ENCODE results near the gene COQ8A. TPM values are rescaled to one million over a fixed set of nuclear protein-coding genes. Genes with fewer than 3 reads are reported as not detected.
"Not testable (repeated sequence)": the region's sequence is repeated elsewhere in the genome, so short reads cannot be mapped to it uniquely, and the experiment has no call there.

The COQ8A gene
- total RNA-seq, 2 experiments from 2014 or later, result 25.3 to 27.2 TPM

- CTCF ChIA-PET, result no interaction called here
- no peaks in the 10 kb centered on the region for H3K36me3 Mint-ChIP-seq (ENCODE audit: low read depth)
- H3K4me1 Mint-ChIP-seq (ENCODE audit: low read depth), result no peaks in the 10 kb centered on the region
- no peaks in the 10 kb centered on the region for H3K27me3 Mint-ChIP-seq
- intact Hi-C loops (cut with micrococcal nuclease), result no loop called here
- ATAC-seq (no peak), DNase-seq (no peak)
- H3K9me3 Mint-ChIP-seq, result no peaks in the 10 kb centered on the region
- POLR2A ChIA-PET, result no interaction called here
- TF ChIP-seq, protein P1, sequence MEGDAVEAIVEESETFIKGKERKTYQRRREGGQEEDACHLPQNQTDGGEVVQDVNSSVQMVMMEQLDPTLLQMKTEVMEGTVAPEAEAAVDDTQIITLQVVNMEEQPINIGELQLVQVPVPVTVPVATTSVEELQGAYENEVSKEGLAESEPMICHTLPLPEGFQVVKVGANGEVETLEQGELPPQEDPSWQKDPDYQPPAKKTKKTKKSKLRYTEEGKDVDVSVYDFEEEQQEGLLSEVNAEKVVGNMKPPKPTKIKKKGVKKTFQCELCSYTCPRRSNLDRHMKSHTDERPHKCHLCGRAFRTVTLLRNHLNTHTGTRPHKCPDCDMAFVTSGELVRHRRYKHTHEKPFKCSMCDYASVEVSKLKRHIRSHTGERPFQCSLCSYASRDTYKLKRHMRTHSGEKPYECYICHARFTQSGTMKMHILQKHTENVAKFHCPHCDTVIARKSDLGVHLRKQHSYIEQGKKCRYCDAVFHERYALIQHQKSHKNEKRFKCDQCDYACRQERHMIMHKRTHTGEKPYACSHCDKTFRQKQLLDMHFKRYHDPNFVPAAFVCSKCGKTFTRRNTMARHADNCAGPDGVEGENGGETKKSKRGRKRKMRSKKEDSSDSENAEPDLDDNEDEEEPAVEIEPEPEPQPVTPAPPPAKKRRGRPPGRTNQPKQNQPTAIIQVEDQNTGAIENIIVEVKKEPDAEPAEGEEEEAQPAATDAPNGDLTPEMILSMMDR (IDR thresholded peaks at IDR 0.05), result no peak
- H3K4me3 Mint-ChIP-seq, result no peak overlapping the region
- H3K27ac Mint-ChIP-seq, result no peak overlapping the region
These were observed 20.1 kb upstream of the COQ8A start for GRCh38 chr1:226919995-226920394.

DNA sequence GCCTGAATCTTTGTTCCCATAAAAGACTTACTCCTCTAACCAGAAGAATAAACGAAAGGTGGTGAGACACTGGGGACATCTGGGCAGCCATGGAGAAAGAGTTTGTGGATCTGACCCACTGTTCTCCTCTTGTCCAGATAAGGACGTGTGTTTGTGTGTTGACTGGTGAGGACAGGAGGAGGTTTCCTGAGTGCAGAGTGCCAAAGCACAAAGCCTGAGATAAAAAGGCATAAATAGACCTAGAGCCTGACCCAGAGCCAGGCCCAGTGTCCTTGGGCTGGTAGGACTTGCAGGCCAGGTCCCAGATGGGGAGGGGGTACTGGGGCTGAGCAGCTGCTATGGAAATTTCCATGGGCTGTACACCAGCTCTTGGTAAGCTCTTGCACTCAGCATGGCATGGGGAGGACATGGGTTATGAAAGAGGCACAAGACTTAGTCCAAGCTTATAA lies 19.6 kb upstream of the COQ8A start:
- intact Hi-C loops (cut with micrococcal nuclease), result no loop called here
- Mint-ChIP-seq H3K4me1 (ENCODE audit: low read depth) (no peaks in the 10 kb centered on the region), H3K4me3 (no peak overlapping the region), H3K9me3 (no peaks in the 10 kb centered on the region), H3K27me3 (no peaks in the 10 kb centered on the region), H3K36me3 (ENCODE audit: low read depth) (no peaks in the 10 kb centered on the region), H3K27ac (no peak overlapping the region)
- no peak for DNase-seq
- ChIA-PET POLR2A (no interaction called here), CTCF (no interaction called here)
- TF ChIP-seq, protein P1 (IDR thresholded peaks at IDR 0.05), result no peak
- no peak for ATAC-seq

- Mint-ChIP-seq H3K9me3 (no peaks in the 10 kb centered on the region), H3K27me3 (no peaks in the 10 kb centered on the region), H3K27ac (no peak overlapping the region), H3K4me3 (no peak overlapping the region), H3K4me1 (ENCODE audit: low read depth) (no peaks in the 10 kb centered on the region), H3K36me3 (ENCODE audit: low read depth) (no peaks in the 10 kb centered on the region)
- intact Hi-C loops (cut with micrococcal nuclease), result no loop called here
- CTCF ChIA-PET, result interaction anchor here (1.7 kb wide), 1 partner anchor 9 kb away, joined by 5 read pairs; no protein-coding TSS in a partner anchor
- POLR2A ChIA-PET, result no interaction called here
- TF ChIP-seq, protein P1 (IDR thresholded peaks at IDR 0.05), result no peak
- no peak for ATAC-seq
- no peak for DNase-seq
These were observed 18.6 kb upstream of the COQ8A start for GRCh38 chr1:226921504-226921903.

GRCh38 chr1:226929260-226930111 lies 10.6 kb upstream of the COQ8A start:
- CTCF ChIA-PET; DNase-seq; H3K27me3 Mint-ChIP-seq; ATAC-seq; H3K36me3 Mint-ChIP-seq (ENCODE audit: low read depth); H3K9me3 Mint-ChIP-seq; H3K4me1 Mint-ChIP-seq (ENCODE audit: low read depth); intact Hi-C loops (cut with micrococcal nuclease); H3K4me3 Mint-ChIP-seq; H3K27ac Mint-ChIP-seq; POLR2A ChIA-PET: not testable (repeated sequence)

GRCh38 chr1:226934483-226935237 lies 5.4 kb upstream of the COQ8A start:
- intact Hi-C loops (cut with micrococcal nuclease), result no loop called here
- H3K27ac Mint-ChIP-seq, result no peak overlapping the region

More at GRCh38 chr1:226934483-226935237, 5.4 kb upstream of the COQ8A start:
- DNase-seq (no peak), ATAC-seq (no peak)
- POLR2A ChIA-PET, result interaction anchor here (0.6 kb wide), 1 partner anchor 427 kb away, joined by 3 read pairs; no protein-coding TSS in a partner anchor
- H3K9me3 Mint-ChIP-seq, result peaks cover 17% of the 10 kb centered on the region
- peaks cover 3% of the 10 kb centered on the region for H3K36me3 Mint-ChIP-seq (ENCODE audit: low read depth)
- H3K27me3 Mint-ChIP-seq, result no peaks in the 10 kb centered on the region
- TF ChIP-seq, protein P1 (IDR thresholded peaks at IDR 0.05), result no peak
- no peak overlapping the region for H3K4me3 Mint-ChIP-seq
- peaks cover 22% of the 10 kb centered on the region for H3K4me1 Mint-ChIP-seq (ENCODE audit: low read depth)
- CTCF ChIA-PET, result no interaction called here

All from activated CD8-positive, alpha-beta T cell treated with anti-CD3 and anti-CD28 coated beads for 36 hours (primary cell).